Liver (tissue), 9 donors: ENCODE data around the gene PTPRD. TPM values are rescaled to one million over a fixed set of nuclear protein-coding genes. Genes with fewer than 3 reads are reported as not detected.

Experiments used
- DNase-seq: peaks from one replicate; pipeline ENCODE4 v3.0.0-alpha.2; 2017; ENCODE audit warnings: low spot score
- H3K27ac ChIP-seq, 2 donors: one replicate each; pipeline ENCODE4 v1.7.0; 2013; ENCODE audit warnings: inconsistent platforms in 2 of 2, low read length in 2 of 2, control low read depth in 1 of 2, low read depth in 1 of 2, mild to moderate bottlenecking in 1 of 2
- H3K27me3 ChIP-seq, 4 donors: one replicate each; pipeline versions ENCODE4 v1.6.1 to v1.7.0; 2013; ENCODE audit warnings: low read length in 3 of 4, inconsistent platforms in 1 of 4, mild to moderate bottlenecking in 1 of 4, moderate library complexity in 1 of 4; ENCODE audit not compliant: control insufficient read depth in 4 of 4, insufficient read depth in 4 of 4
- H3K36me3 ChIP-seq, 4 donors: one replicate each; pipeline versions ENCODE4 v1.6.1 to v1.7.0; 2013; ENCODE audit warnings: low read length in 3 of 4, mild to moderate bottlenecking in 3 of 4, low read depth in 1 of 4, moderate library complexity in 1 of 4; ENCODE audit not compliant: control insufficient read depth in 4 of 4, insufficient read depth in 3 of 4
- H3K4me1 ChIP-seq, 4 donors: one replicate each; pipeline versions ENCODE4 v1.6.1 to v1.7.0; 2013; ENCODE audit warnings: low read length in 3 of 4, mild to moderate bottlenecking in 3 of 4, moderate library complexity in 1 of 4; ENCODE audit not compliant: control insufficient read depth in 4 of 4, insufficient read depth in 4 of 4
- H3K4me3 ChIP-seq, 3 donors: one replicate each; pipeline versions ENCODE4 v1.6.1 to v1.7.0; 2013; ENCODE audit warnings: low read length in 3 of 3, control low read depth in 1 of 3, low read depth in 1 of 3, mild to moderate bottlenecking in 1 of 3
- H3K9ac ChIP-seq, 2 donors: one replicate each; pipeline ENCODE4 v1.7.0; 2013; ENCODE audit warnings: low read length in 2 of 2, mild to moderate bottlenecking in 2 of 2, moderate library complexity in 2 of 2, control low read depth in 1 of 2, low read depth in 1 of 2
- H3K9me3 ChIP-seq, 4 donors: one replicate each; pipeline versions ENCODE4 v1.6.1 to v1.7.0; 2013; ENCODE audit warnings: low read length in 3 of 4; ENCODE audit not compliant: control insufficient read depth in 4 of 4
- EGR1 ChIP-seq, 2 donors: IDR thresholded peaks; 2 replicates each; pipeline ENCODE4 v1.6.1; 2016 to 2018; ENCODE audit warnings: antibody characterized with exemption in 2 of 2, low read depth in 2 of 2
- FOXA1 ChIP-seq: IDR thresholded peaks from 2 replicates; pipeline ENCODE4 v1.6.1; 2016; ENCODE audit warnings: antibody characterized with exemption
- FOXA2 ChIP-seq: IDR thresholded peaks from 2 replicates; pipeline ENCODE4 v1.6.1; 2016; ENCODE audit warnings: antibody characterized with exemption
- GABPA ChIP-seq, 2 donors: IDR thresholded peaks in 1 of 2; conservative IDR thresholded peaks in 1 of 2; 2 replicates each; pipeline ENCODE4 v1.6.1; 2016; ENCODE audit warnings: antibody characterized with exemption in 2 of 2, mild to moderate bottlenecking in 1 of 2, moderate library complexity in 1 of 2
- HNF4A ChIP-seq, 2 donors: conservative IDR thresholded peaks; 2 replicates each; pipeline ENCODE4 v1.6.1; 2016; ENCODE audit warnings: antibody characterized with exemption in 2 of 2, mild to moderate bottlenecking in 2 of 2
- HNF4G ChIP-seq: IDR thresholded peaks from 2 replicates; pipeline ENCODE4 v1.6.1; 2016; ENCODE audit warnings: antibody characterized with exemption
- JUND ChIP-seq, 2 donors: IDR thresholded peaks; 2 replicates each; pipeline ENCODE4 v1.6.1; 2016; ENCODE audit warnings: antibody characterized with exemption in 2 of 2
- NR2F2 ChIP-seq: IDR thresholded peaks from 2 replicates; pipeline ENCODE4 v1.6.1; 2016; ENCODE audit warnings: antibody characterized with exemption
- RAD21 ChIP-seq, 2 donors: IDR thresholded peaks; 2 replicates each; pipeline ENCODE4 v1.6.1; 2016; ENCODE audit warnings: antibody characterized with exemption in 2 of 2, mild to moderate bottlenecking in 2 of 2
- RXRA ChIP-seq, 2 donors: IDR thresholded peaks; 2 replicates each; pipeline ENCODE4 v1.6.1; 2017 to 2018; ENCODE audit warnings: antibody characterized with exemption in 2 of 2, mild to moderate bottlenecking in 1 of 2
- SP1 ChIP-seq: IDR thresholded peaks from 2 replicates; pipeline ENCODE4 v1.6.1; 2018; ENCODE audit warnings: antibody characterized with exemption, mild to moderate bottlenecking
- TAF1 ChIP-seq: conservative IDR thresholded peaks from 2 replicates; pipeline ENCODE4 v1.6.1; 2016; ENCODE audit warnings: antibody characterized with exemption, mild to moderate bottlenecking
- YY1 ChIP-seq: IDR thresholded peaks from 2 replicates; pipeline ENCODE4 v1.6.1; 2016; ENCODE audit warnings: antibody characterized with exemption, mild to moderate bottlenecking
- WGBS: extraction: QIAGEN DNeasy Blood & Tissue Kit; methylation state at CpG from one replicate; pipeline ENCODE4 v1.1.7; 2013; 5-methylcytosine and 5-hydroxymethylcytosine counted together
- polyA plus RNA-seq, 2 donors: library from polyadenylated mRNA; stranded (reverse) in 1 of 2; unstranded in 1 of 2; fragments of 200-250 nt in 1 of 2; fragments of >200 nt in 1 of 2; fragmentation: Nextera tagmentation in 1 of 2; extraction: Ambion mirVana in 1 of 2; gene quantifications; one replicate each; pipeline versions ENCODE4 v1.2.1 to v1.2.3, GENCODE V29; 2013 to 2015
- total RNA-seq, 2 donors: library from RNA; depleted of rRNA; stranded (reverse); fragments of >200 nt; gene quantifications; one replicate each; pipeline ENCODE4 v1.2.3, GENCODE V29; 2014
- TF ChIP-seq, protein P1 (sequence below): IDR thresholded peaks from 2 replicates; pipeline ENCODE4 v1.6.1; 2016; ENCODE audit warnings: antibody characterized with exemption
- TF ChIP-seq, protein P2 (sequence below): IDR thresholded peaks from 2 replicates; pipeline ENCODE4 v1.6.1; 2016; ENCODE audit warnings: antibody characterized with exemption, mild to moderate bottlenecking
- TF ChIP-seq, protein P3 (sequence below): IDR thresholded peaks from 2 replicates; pipeline ENCODE4 v1.6.1; 2016; ENCODE audit warnings: antibody characterized with exemption
- TF ChIP-seq, protein P4 (sequence below): IDR thresholded peaks from 2 replicates; pipeline ENCODE4 v1.6.1; 2016; ENCODE audit warnings: antibody characterized with exemption
- TF ChIP-seq, protein P5 (sequence below): fragments of 150-350 bp; IDR thresholded peaks from 2 replicates; pipeline ENCODE4 v1.5.1; 2017; ENCODE audit warnings: improper control_type of control experiment, low read depth, low read length; ENCODE audit not compliant: missing input control
- donor health status: healthy.
- donor health status: healthy.
- donor health status: healthy.
- donor health status: healthy.
- donor health status: healthy.

The PTPRD gene
- total and polyA plus RNA-seq, 4 donors = 0.78 to 34.2 (median 4.7) TPM

DNA sequence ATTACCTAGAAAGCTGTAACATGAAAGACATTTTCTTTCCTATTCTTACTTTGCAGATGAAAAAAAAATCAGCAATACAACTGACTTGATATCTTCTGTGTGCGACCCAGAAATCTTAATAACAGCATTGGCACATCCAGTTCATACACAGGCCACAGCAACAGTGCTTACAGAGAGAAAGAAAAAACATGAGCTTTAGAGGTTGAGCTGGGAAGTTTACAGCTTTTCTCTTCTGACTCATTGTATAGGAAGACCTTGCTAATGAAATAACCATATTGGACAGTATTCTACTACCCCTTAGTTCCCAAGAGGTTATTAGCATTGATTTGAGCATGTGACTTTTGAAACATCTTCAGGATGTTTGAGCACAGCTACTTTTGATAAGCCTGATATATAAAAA lies 1779.8 kb downstream of the PTPRD start:
- no peaks in the 10 kb centered on the region for H3K36me3 ChIP-seq

More for the DNA sequence above, 1779.8 kb downstream of the PTPRD start:
- H3K9me3 ChIP-seq = no peaks in the 10 kb centered on the region
- 82% methylated on average over 1 of the region's 1 CpG for WGBS
- H3K9ac ChIP-seq = no peak overlapping the region
- H3K27me3 ChIP-seq = no peaks in the 10 kb centered on the region
- TF ChIP-seq, protein P1, sequence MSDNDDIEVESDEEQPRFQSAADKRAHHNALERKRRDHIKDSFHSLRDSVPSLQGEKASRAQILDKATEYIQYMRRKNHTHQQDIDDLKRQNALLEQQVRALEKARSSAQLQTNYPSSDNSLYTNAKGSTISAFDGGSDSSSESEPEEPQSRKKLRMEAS = no peak
- TF ChIP-seq FOXA1 = no peak
- TF ChIP-seq RXRA (IDR thresholded peaks at IDR 0.05) = no peak
- TF ChIP-seq SP1 = no peak
- TF ChIP-seq EGR1 (IDR thresholded peaks at IDR 0.05; ENCODE audit: low read depth in 2 of 2) = no peak
- no peak for TF ChIP-seq JUND (IDR thresholded peaks at IDR 0.05)
- no peak for TF ChIP-seq HNF4A (conservative IDR thresholded peaks at IDR 0.05)
- no peak for TF ChIP-seq HNF4G
- TF ChIP-seq NR2F2 = no peak
- TF ChIP-seq RAD21 (IDR thresholded peaks at IDR 0.05) = no peak
- TF ChIP-seq, protein P2, sequence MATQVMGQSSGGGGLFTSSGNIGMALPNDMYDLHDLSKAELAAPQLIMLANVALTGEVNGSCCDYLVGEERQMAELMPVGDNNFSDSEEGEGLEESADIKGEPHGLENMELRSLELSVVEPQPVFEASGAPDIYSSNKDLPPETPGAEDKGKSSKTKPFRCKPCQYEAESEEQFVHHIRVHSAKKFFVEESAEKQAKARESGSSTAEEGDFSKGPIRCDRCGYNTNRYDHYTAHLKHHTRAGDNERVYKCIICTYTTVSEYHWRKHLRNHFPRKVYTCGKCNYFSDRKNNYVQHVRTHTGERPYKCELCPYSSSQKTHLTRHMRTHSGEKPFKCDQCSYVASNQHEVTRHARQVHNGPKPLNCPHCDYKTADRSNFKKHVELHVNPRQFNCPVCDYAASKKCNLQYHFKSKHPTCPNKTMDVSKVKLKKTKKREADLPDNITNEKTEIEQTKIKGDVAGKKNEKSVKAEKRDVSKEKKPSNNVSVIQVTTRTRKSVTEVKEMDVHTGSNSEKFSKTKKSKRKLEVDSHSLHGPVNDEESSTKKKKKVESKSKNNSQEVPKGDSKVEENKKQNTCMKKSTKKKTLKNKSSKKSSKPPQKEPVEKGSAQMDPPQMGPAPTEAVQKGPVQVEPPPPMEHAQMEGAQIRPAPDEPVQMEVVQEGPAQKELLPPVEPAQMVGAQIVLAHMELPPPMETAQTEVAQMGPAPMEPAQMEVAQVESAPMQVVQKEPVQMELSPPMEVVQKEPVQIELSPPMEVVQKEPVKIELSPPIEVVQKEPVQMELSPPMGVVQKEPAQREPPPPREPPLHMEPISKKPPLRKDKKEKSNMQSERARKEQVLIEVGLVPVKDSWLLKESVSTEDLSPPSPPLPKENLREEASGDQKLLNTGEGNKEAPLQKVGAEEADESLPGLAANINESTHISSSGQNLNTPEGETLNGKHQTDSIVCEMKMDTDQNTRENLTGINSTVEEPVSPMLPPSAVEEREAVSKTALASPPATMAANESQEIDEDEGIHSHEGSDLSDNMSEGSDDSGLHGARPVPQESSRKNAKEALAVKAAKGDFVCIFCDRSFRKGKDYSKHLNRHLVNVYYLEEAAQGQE = no peak
- TF ChIP-seq, protein P3, sequence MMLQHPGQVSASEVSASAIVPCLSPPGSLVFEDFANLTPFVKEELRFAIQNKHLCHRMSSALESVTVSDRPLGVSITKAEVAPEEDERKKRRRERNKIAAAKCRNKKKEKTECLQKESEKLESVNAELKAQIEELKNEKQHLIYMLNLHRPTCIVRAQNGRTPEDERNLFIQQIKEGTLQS = no peak
- TF ChIP-seq FOXA2 = no peak
- TF ChIP-seq, protein P4, sequence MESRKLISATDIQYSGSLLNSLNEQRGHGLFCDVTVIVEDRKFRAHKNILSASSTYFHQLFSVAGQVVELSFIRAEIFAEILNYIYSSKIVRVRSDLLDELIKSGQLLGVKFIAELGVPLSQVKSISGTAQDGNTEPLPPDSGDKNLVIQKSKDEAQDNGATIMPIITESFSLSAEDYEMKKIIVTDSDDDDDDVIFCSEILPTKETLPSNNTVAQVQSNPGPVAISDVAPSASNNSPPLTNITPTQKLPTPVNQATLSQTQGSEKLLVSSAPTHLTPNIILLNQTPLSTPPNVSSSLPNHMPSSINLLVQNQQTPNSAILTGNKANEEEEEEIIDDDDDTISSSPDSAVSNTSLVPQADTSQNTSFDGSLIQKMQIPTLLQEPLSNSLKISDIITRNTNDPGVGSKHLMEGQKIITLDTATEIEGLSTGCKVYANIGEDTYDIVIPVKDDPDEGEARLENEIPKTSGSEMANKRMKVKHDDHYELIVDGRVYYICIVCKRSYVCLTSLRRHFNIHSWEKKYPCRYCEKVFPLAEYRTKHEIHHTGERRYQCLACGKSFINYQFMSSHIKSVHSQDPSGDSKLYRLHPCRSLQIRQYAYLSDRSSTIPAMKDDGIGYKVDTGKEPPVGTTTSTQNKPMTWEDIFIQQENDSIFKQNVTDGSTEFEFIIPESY = no peak
- no peak for TF ChIP-seq YY1
- no peak for TF ChIP-seq GABPA (IDR thresholded peaks at IDR 0.05 in 1 of 2, conservative IDR thresholded peaks at IDR 0.05 in 1 of 2)
- TF ChIP-seq TAF1 = no peak
- TF ChIP-seq, protein P5, sequence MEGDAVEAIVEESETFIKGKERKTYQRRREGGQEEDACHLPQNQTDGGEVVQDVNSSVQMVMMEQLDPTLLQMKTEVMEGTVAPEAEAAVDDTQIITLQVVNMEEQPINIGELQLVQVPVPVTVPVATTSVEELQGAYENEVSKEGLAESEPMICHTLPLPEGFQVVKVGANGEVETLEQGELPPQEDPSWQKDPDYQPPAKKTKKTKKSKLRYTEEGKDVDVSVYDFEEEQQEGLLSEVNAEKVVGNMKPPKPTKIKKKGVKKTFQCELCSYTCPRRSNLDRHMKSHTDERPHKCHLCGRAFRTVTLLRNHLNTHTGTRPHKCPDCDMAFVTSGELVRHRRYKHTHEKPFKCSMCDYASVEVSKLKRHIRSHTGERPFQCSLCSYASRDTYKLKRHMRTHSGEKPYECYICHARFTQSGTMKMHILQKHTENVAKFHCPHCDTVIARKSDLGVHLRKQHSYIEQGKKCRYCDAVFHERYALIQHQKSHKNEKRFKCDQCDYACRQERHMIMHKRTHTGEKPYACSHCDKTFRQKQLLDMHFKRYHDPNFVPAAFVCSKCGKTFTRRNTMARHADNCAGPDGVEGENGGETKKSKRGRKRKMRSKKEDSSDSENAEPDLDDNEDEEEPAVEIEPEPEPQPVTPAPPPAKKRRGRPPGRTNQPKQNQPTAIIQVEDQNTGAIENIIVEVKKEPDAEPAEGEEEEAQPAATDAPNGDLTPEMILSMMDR = no peak
- no peak for DNase-seq
- no peak overlapping the region for H3K27ac ChIP-seq
- H3K4me3 ChIP-seq = no peak overlapping the region
- peaks cover 0 to 3% (median 0%) of the 10 kb centered on the region in 4 donors for H3K4me1 ChIP-seq
